Sigmoid colon (tissue), 7 donors: Measurements from ENCODE around the gene VPS26A. TPM values are rescaled to one million over a fixed set of nuclear protein-coding genes. Genes with fewer than 3 reads are reported as not detected.
"Not testable (repeated sequence)": the region's sequence is repeated elsewhere in the genome, so short reads cannot be mapped to it uniquely, and the experiment has no call there.

Source experiments
- DNase-seq: peaks from one replicate; pipeline ENCODE4 v3.0.0-alpha.2; 2019
- H3K27ac ChIP-seq, 4 donors: fragments of 200-600 bp; sonication (generic); one replicate each; pipeline ENCODE4 v1.5.1; 2016 to 2019; ENCODE audit warnings: mild to moderate bottlenecking in 1 of 4
- H3K27me3 ChIP-seq, 3 donors: fragments of 200-600 bp; sonication (generic); one replicate each; pipeline ENCODE4 v1.5.1; 2019; ENCODE audit warnings: mild to moderate bottlenecking in 1 of 3
- H3K36me3 ChIP-seq, 4 donors: fragments of 200-600 bp; sonication (generic); one replicate each; pipeline ENCODE4 v1.5.1; 2016 to 2019
- H3K4me1 ChIP-seq, 4 donors: fragments of 200-600 bp; sonication (generic); one replicate each; pipeline ENCODE4 v1.5.1; 2017 to 2019
- H3K4me3 ChIP-seq, 4 donors: fragments of 200-600 bp; sonication (generic); one replicate each; pipeline ENCODE4 v1.5.1; 2017 to 2019; ENCODE audit warnings: mild to moderate bottlenecking in 2 of 4, moderate library complexity in 1 of 4
- H3K9me3 ChIP-seq, 4 donors: fragments of 200-600 bp in 3 of 4; sonication (generic) in 3 of 4; one replicate each; pipeline versions ENCODE4 v1.5.1 to v1.6.1; 2013 to 2019
- EP300 ChIP-seq, 4 donors: sonication (generic); formaldehyde crosslinking; IDR thresholded peaks; one replicate each; pipeline ENCODE4 v1.6.1; 2017; ENCODE audit warnings: antibody characterized with exemption in 4 of 4
- POLR2A ChIP-seq, 2 donors: fragments of 450-650 bp; IDR thresholded peaks; one replicate each; pipeline ENCODE4 v1.6.1; 2016; ENCODE audit warnings: antibody characterized with exemption in 2 of 2, mild to moderate bottlenecking in 2 of 2, moderate library complexity in 2 of 2
- POLR2AphosphoS5 ChIP-seq, 4 donors: sonication (generic); formaldehyde crosslinking; IDR thresholded peaks; one replicate each; pipeline ENCODE4 v1.6.1; 2017; ENCODE audit warnings: antibody characterized with exemption in 4 of 4
- WGBS, 2 donors: extraction: QIAGEN DNeasy Blood & Tissue Kit; methylation state at CpG; one replicate each; pipeline ENCODE4 v1.1.7; 2013; 5-methylcytosine and 5-hydroxymethylcytosine counted together
- intact Hi-C: fragments of 100-400 bp; cut with DNase I; formaldehyde crosslinking; loops from one replicate; pipeline ENCODE4 v1.15.1; 2023
- polyA plus RNA-seq, 3 donors: library from polyadenylated mRNA; stranded (reverse); fragments of 200-250 nt; gene quantifications; one replicate each; pipeline ENCODE4 v1.2.3, GENCODE V29; 2013
- total RNA-seq, 4 donors: library from RNA; depleted of rRNA; stranded (reverse); fragments of >200 nt; gene quantifications; one replicate each; pipeline ENCODE4 v1.1.0, GENCODE V29; 2016
- TF ChIP-seq, protein P1 (sequence below), 4 experiments: fragments of 450-650 bp in 3 of 4; fragments of 200-600 bp in 1 of 4; IDR thresholded peaks; one replicate each; pipeline ENCODE4 v1.5.1; 2016 to 2019; ENCODE audit warnings: antibody characterized with exemption in 4 of 4, mild to moderate bottlenecking in 3 of 4, moderate library complexity in 2 of 4
- donor health status: healthy with polysubstance abuse.
- donor health status: Bipolar disorder and iron deficiency.
- donor health status: healthy.

The VPS26A gene
- total and polyA plus RNA-seq, 7 donors, result 35.7 to 73.1 (median 51.1) TPM

GRCh38 chr10:69141304-69141703 is 17.3 kb downstream of the VPS26A start:
- H3K27ac ChIP-seq, result no peak overlapping the region
- WGBS, 2 donors, result 54 to 80% methylated on average over 1 of the region's 1 CpG
- TF ChIP-seq POLR2AphosphoS5 (IDR thresholded peaks at IDR 0.05) (no peak), EP300 (IDR thresholded peaks at IDR 0.05) (no peak), POLR2A (IDR thresholded peaks at IDR 0.05) (no peak)
- TF ChIP-seq, protein P1, sequence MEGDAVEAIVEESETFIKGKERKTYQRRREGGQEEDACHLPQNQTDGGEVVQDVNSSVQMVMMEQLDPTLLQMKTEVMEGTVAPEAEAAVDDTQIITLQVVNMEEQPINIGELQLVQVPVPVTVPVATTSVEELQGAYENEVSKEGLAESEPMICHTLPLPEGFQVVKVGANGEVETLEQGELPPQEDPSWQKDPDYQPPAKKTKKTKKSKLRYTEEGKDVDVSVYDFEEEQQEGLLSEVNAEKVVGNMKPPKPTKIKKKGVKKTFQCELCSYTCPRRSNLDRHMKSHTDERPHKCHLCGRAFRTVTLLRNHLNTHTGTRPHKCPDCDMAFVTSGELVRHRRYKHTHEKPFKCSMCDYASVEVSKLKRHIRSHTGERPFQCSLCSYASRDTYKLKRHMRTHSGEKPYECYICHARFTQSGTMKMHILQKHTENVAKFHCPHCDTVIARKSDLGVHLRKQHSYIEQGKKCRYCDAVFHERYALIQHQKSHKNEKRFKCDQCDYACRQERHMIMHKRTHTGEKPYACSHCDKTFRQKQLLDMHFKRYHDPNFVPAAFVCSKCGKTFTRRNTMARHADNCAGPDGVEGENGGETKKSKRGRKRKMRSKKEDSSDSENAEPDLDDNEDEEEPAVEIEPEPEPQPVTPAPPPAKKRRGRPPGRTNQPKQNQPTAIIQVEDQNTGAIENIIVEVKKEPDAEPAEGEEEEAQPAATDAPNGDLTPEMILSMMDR (IDR thresholded peaks at IDR 0.05), result no peak
- no peaks in the 10 kb centered on the region for H3K9me3 ChIP-seq
- no peak for DNase-seq
- H3K27me3 ChIP-seq, result no peaks in the 10 kb centered on the region
- H3K36me3 ChIP-seq, result peaks cover 0 to 9% (median 0%) of the 10 kb centered on the region in 4 donors
- intact Hi-C loops, result no loop called here
- H3K4me1 ChIP-seq, result no peaks in the 10 kb centered on the region
- H3K4me3 ChIP-seq, result no peak overlapping the region

GRCh38 chr10:69142074-69142473 is 18.1 kb downstream of the VPS26A start:
- H3K27me3 ChIP-seq, H3K4me3 ChIP-seq, H3K27ac ChIP-seq, DNase-seq, H3K4me1 ChIP-seq, H3K36me3 ChIP-seq, intact Hi-C loops, H3K9me3 ChIP-seq: not testable (repeated sequence)
- 97 to 99% methylated on average over 3 of the region's 3 CpGs for WGBS, 2 donors

- Histone ChIP-seq H3K9me3 (no peaks in the 10 kb centered on the region), H3K4me1 (peaks cover 0 to 6% (median 0%) of the 10 kb centered on the region in 4 donors), H3K27ac (no peak overlapping the region), H3K4me3 (no peak overlapping the region), H3K27me3 (no peaks in the 10 kb centered on the region), H3K36me3 (no peaks in the 10 kb centered on the region)
- DNase-seq, result no peak
- intact Hi-C loops, result no loop called here
- no peak for TF ChIP-seq POLR2A (IDR thresholded peaks at IDR 0.05)
- 16 to 57% methylated on average over 3 of the region's 3 CpGs for WGBS, 2 donors
Observed at GRCh38 chr10:69142983-69143382, 19.0 kb downstream of the VPS26A start.

DNA sequence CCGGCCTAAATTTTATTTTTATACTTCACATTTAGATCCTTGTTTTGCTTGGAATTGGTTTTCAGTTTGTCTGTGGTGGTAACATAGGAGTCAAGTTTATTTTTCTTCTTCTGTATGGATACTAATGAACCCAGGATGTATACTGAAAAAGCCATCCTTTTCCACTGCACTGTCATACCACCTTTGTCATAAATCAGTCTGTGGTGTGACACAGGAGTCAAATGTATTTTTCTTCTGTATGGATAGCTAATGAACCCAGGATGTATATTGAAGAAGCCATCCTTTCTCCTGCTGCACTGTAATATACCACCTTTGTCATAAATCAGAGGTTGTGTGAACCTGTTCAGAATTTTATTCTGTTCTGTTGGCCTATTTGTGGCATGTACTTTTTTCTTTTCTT is 21.4 kb downstream of the VPS26A start:
- WGBS, 2 donors, result 98 to 100% methylated on average over 1 of the region's 1 CpG
- Histone ChIP-seq H3K36me3 (no peaks in the 10 kb centered on the region), H3K4me3 (no peak overlapping the region), H3K9me3 (no peaks in the 10 kb centered on the region), H3K4me1 (peaks cover 0 to 6% (median 0%) of the 10 kb centered on the region in 4 donors), H3K27ac (no peak overlapping the region), H3K27me3 (no peaks in the 10 kb centered on the region)
- intact Hi-C loops, result no loop called here
- TF ChIP-seq, protein P1 (IDR thresholded peaks at IDR 0.05), result no peak
- TF ChIP-seq POLR2A (IDR thresholded peaks at IDR 0.05), result no peak
- no peak for TF ChIP-seq POLR2AphosphoS5 (IDR thresholded peaks at IDR 0.05)
- TF ChIP-seq EP300 (IDR thresholded peaks at IDR 0.05), result no peak
- DNase-seq, result no peak

- TF ChIP-seq, protein P1 (IDR thresholded peaks at IDR 0.05), result no peak
- no peak for TF ChIP-seq EP300 (IDR thresholded peaks at IDR 0.05)
- TF ChIP-seq POLR2A (IDR thresholded peaks at IDR 0.05), result no peak
- TF ChIP-seq POLR2AphosphoS5 (IDR thresholded peaks at IDR 0.05), result no peak
- Histone ChIP-seq H3K27me3 (no peaks in the 10 kb centered on the region), H3K36me3 (no peaks in the 10 kb centered on the region), H3K9me3 (no peaks in the 10 kb centered on the region), H3K4me3 (no peak overlapping the region), H3K4me1 (peaks cover 0 to 6% (median 0%) of the 10 kb centered on the region in 4 donors), H3K27ac (no peak overlapping the region)
- no peak for DNase-seq
- 96 to 98% methylated on average over 8 of the region's 8 CpGs for WGBS, 2 donors
- intact Hi-C loops, result no loop called here
Observed at GRCh38 chr10:69145864-69146263, 21.9 kb downstream of the VPS26A start.

DNA sequence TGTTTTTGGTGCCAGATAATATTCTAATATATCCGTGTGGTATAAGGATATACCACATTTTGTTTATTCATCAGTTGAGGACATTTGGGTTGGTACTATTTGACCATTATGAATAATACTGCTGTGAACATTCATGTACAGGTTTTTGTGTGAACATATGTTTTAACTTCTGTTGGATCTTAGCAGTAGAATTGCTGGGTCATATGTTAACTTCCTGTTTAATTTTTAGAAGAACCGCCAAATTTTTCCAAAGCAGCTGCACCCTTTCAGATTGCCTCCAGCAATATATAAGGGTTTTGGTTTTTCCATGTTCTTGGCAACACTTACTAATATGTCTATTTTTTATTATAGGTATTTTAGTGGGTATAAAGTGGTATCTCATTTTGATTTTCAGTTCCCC is 22.8 kb downstream of the VPS26A start:
- H3K36me3 ChIP-seq, result no peaks in the 10 kb centered on the region
- H3K4me1 ChIP-seq, result peaks cover 0 to 6% (median 0%) of the 10 kb centered on the region in 4 donors
- H3K9me3 ChIP-seq, result no peaks in the 10 kb centered on the region
- intact Hi-C loops, result no loop called here
- H3K4me3 ChIP-seq, result no peak overlapping the region
- no peak overlapping the region for H3K27ac ChIP-seq
- TF ChIP-seq EP300 (IDR thresholded peaks at IDR 0.05), result no peak
- TF ChIP-seq, protein P1 (IDR thresholded peaks at IDR 0.05), result no peak
- TF ChIP-seq POLR2A (IDR thresholded peaks at IDR 0.05), result no peak
- no peak for TF ChIP-seq POLR2AphosphoS5 (IDR thresholded peaks at IDR 0.05)
- H3K27me3 ChIP-seq, result no peaks in the 10 kb centered on the region
- no peak for DNase-seq
- 32 to 69% methylated on average over 2 of the region's 2 CpGs for WGBS, 2 donors
